HCT116 (cell line): Measurements from ENCODE around the gene ROR2. TPM values are rescaled to one million over a fixed set of nuclear protein-coding genes. Genes with fewer than 3 reads are reported as not detected.

Experiments used
- ATAC-seq: fragments of 200-7000 bp; cut with Tn5 transposase; 2 replicates; pipeline ENCODE4 v1.9.1; 2020; ENCODE audit warnings: mild to moderate bottlenecking, moderate library complexity
- BruUV-seq: library from RNA; stranded (reverse); fragments of 400-500 nt; replicated peaks from 2 replicates; lab custom pipeline; 2021; lab: Mats Ljungman, UMichigan
- CTCF ChIA-PET: fragments of 300-600 bp; sonication (Branson Sonifier 250); formaldehyde crosslinking; loops from one replicate; lab custom pipeline; 2021; ENCODE audit warnings: antibody characterized with exemption; lab: Charles Lee
- POLR2A ChIA-PET: fragments of 300-600, 350-600 bp; sonication (Branson Sonifier 250); formaldehyde crosslinking; loops from one replicate; lab custom pipeline; 2021; ENCODE audit warnings: antibody characterized with exemption; lab: Charles Lee
- RAD21 ChIA-PET, 2 experiments: fragments of 300-600 bp; sonication (Branson Sonifier 250); formaldehyde crosslinking; loops; one replicate each; lab custom pipeline; 2023; ENCODE audit warnings: low total read pairs in 2 of 2; ENCODE audit not compliant: uncharacterized antibody in 2 of 2, unreplicated experiment in 2 of 2, low non-redundant PET in 1 of 2; lab: Charles Lee
- DNase-seq: peaks from one replicate; pipeline ENCODE4 v3.0.0-alpha.2; 2010; ENCODE audit warnings: low read depth, low spot score
- H2AFZ ChIP-seq: fragments of 200-600 bp; shearing (Covaris generic), sonication (generic); 2 replicates; pipeline ENCODE4 v1.6.1; 2017; ENCODE audit warnings: low read depth, mixed run types, mixed read lengths, antibody characterized with exemption, low read length; ENCODE audit not compliant: poor library complexity, severe bottlenecking
- H3K27ac ChIP-seq: 2 replicates; pipeline ENCODE4 v1.5.1; 2012; ENCODE audit warnings: low read depth, low read length
- H3K27me3 ChIP-seq: fragments of 200-600 bp; sonication (generic); 2 replicates; pipeline ENCODE4 v1.6.1; 2016; ENCODE audit warnings: mixed run types, low read length, mixed read lengths; ENCODE audit not compliant: insufficient read depth
- H3K36me3 ChIP-seq, 2 experiments: fragments of 200-500 bp in 1 of 2; fragments of 200-600 bp in 1 of 2; sonication (Bioruptor generic) in 1 of 2; sonication (generic) in 1 of 2; 2 replicates each; pipeline versions ENCODE4 v1.5.1 to v1.6.1; 2014 to 2016; ENCODE audit warnings: low read length in 2 of 2, inconsistent platforms in 1 of 2, mixed read lengths in 1 of 2, mixed run types in 1 of 2; ENCODE audit not compliant: insufficient read depth in 2 of 2, control insufficient read depth in 1 of 2
- H3K4me1 ChIP-seq, 2 experiments: fragments of 200-600 bp in 1 of 2; sonication (generic) in 1 of 2; 2 replicates each; pipeline versions ENCODE4 v1.5.1 to v1.6.1; 2012 to 2017; ENCODE audit warnings: low read length in 2 of 2, inconsistent platforms in 1 of 2, mild to moderate bottlenecking in 1 of 2, mixed read lengths in 1 of 2, mixed run types in 1 of 2, moderate library complexity in 1 of 2; ENCODE audit not compliant: insufficient read depth in 2 of 2, control insufficient read depth in 1 of 2
- H3K4me2 ChIP-seq: fragments of 200-600 bp; sonication (generic); 2 replicates; pipeline ENCODE4 v1.6.1; 2017; ENCODE audit warnings: mixed run types, low read length, mixed read lengths
- H3K4me3 ChIP-seq, 2 experiments: fragments of 200-600 bp in 1 of 2; sonication (generic) in 1 of 2; replicated peaks in 1 of 2; 2 replicates each; pipeline ENCODE4 v1.5.1; 2011 to 2016; ENCODE audit warnings: low read length in 2 of 2, control low read depth in 1 of 2, low read depth in 1 of 2, mild to moderate bottlenecking in 1 of 2, mixed read lengths in 1 of 2, mixed run types in 1 of 2
- H3K79me2 ChIP-seq: fragments of 200-600 bp; sonication (generic); 2 replicates; pipeline ENCODE4 v1.6.1; 2017; ENCODE audit warnings: mild to moderate bottlenecking, mixed run types, low read length, moderate library complexity, mixed read lengths; ENCODE audit not compliant: insufficient read depth
- H3K9ac ChIP-seq: fragments of 200-600 bp; sonication (generic); 2 replicates; pipeline ENCODE4 v1.6.1; 2016; ENCODE audit warnings: low read length, mixed read lengths
- H3K9me2 ChIP-seq: fragments of 200-600 bp; sonication (generic), shearing (Covaris generic); 2 replicates; pipeline ENCODE4 v1.6.1; 2017; ENCODE audit warnings: mixed run types, mild to moderate bottlenecking, moderate library complexity; ENCODE audit not compliant: insufficient read depth
- H3K9me3 ChIP-seq, 2 experiments: fragments of 200-500 bp in 1 of 2; fragments of 200-600 bp in 1 of 2; sonication (Bioruptor generic) in 1 of 2; sonication (generic) in 1 of 2; 2 replicates each; pipeline ENCODE4 v1.6.1; 2014 to 2017; ENCODE audit warnings: low read length in 2 of 2, mixed read lengths in 2 of 2, inconsistent platforms in 1 of 2, low read depth in 1 of 2, mild to moderate bottlenecking in 1 of 2, mixed run types in 1 of 2, moderate library complexity in 1 of 2; ENCODE audit not compliant: control insufficient read depth in 1 of 2, insufficient read depth in 1 of 2
- H4K20me1 ChIP-seq: fragments of 200-600 bp; sonication (generic), shearing (Covaris generic); 2 replicates; pipeline ENCODE4 v1.6.1; 2017; ENCODE audit warnings: mixed run types, mild to moderate bottlenecking, moderate library complexity; ENCODE audit not compliant: insufficient read depth
- CEBPB ChIP-seq: IDR thresholded peaks from 2 replicates; pipeline ENCODE4 v1.6.1; 2012; ENCODE audit warnings: low read depth
- POLR2A ChIP-seq: IDR thresholded peaks from 2 replicates; pipeline ENCODE4 v1.7.0; 2011; ENCODE audit warnings: borderline replicate concordance; ENCODE audit not compliant: insufficient read depth, insufficient read length; ENCODE audit errors: extremely low read depth
- RAD21 ChIP-seq: IDR thresholded peaks from 2 replicates; pipeline ENCODE4 v1.6.1; 2012; ENCODE audit warnings: low read depth, mild to moderate bottlenecking
- SRF ChIP-seq: IDR thresholded peaks from 2 replicates; pipeline ENCODE4 v1.6.1; 2012; ENCODE audit warnings: low read depth
- ZFX ChIP-seq: fragments of 450-650 bp; IDR thresholded peaks from 2 replicates; pipeline ENCODE4 v1.6.1; 2017
- intact Hi-C: fragments of 100-400 bp; cut with micrococcal nuclease; formaldehyde crosslinking; loops from 2 replicates; pipeline ENCODE4 v1.10.0; 2022
- total RNA-seq: library from RNA; stranded (reverse); gene quantifications from one replicate; pipeline ENCODE4 v1.2.1, GENCODE V29; 2021; ENCODE audit not compliant: unreplicated experiment
- TF ChIP-seq, protein P1 (sequence below): IDR thresholded peaks from 2 replicates; pipeline ENCODE4 v1.6.1; 2012
- TF ChIP-seq, protein P2 (sequence below), 3 experiments: fragments of 200-600 bp in 1 of 3; sonication (generic) in 1 of 3; IDR thresholded peaks in 2 of 3; conservative IDR thresholded peaks in 1 of 3; 2 replicates each; pipeline ENCODE4 v1.5.1; 2012 to 2017; ENCODE audit warnings: low read depth in 2 of 3, low read length in 2 of 3, antibody characterized with exemption in 1 of 3, borderline replicate concordance in 1 of 3, control low read depth in 1 of 3, mild to moderate bottlenecking in 1 of 3, mixed read lengths in 1 of 3, mixed run types in 1 of 3, moderate library complexity in 1 of 3; ENCODE audit not compliant: insufficient read depth in 1 of 3

Gene ROR2
- total RNA-seq, 1 experiment from 2014 or later = 15.7 TPM

DNA sequence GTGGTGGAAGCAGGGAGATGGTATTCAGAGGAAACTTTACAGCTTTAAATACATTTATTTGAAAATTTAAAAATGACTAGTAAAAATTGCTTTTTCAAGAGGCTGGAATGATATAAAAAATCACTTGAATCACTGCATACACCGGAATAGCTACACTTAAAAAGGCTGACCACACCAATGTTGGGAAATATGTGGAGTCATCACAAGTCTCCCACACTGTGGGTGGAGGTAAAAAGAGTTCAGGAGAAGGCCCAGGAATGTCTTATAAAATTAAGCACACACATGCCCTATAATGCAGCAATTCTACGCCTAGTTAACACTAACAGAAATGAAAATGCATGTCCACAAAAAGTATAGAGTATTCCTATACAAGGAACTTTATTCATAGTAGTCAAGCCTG is 198.1 kb downstream of the ROR2 start:
- no peak overlapping the region for H3K9ac ChIP-seq
- ATAC-seq (no peak), DNase-seq (no peak)
- no peaks in the 10 kb centered on the region for H3K27me3 ChIP-seq
- H4K20me1 ChIP-seq = no peaks in the 10 kb centered on the region
- BruUV-seq = no TSS peak
- intact Hi-C loops = no loop called here
- CTCF ChIA-PET = no interaction called here
- H3K4me3 ChIP-seq = no peak overlapping the region
- RAD21 ChIA-PET = no interaction called here
- H3K79me2 ChIP-seq = no peaks in the 10 kb centered on the region
- H3K27ac ChIP-seq = no peak overlapping the region
- H3K9me2 ChIP-seq = no peaks in the 10 kb centered on the region
- TF ChIP-seq, protein P1, sequence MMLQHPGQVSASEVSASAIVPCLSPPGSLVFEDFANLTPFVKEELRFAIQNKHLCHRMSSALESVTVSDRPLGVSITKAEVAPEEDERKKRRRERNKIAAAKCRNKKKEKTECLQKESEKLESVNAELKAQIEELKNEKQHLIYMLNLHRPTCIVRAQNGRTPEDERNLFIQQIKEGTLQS = no peak
- TF ChIP-seq SRF = no peak
- TF ChIP-seq, protein P2, sequence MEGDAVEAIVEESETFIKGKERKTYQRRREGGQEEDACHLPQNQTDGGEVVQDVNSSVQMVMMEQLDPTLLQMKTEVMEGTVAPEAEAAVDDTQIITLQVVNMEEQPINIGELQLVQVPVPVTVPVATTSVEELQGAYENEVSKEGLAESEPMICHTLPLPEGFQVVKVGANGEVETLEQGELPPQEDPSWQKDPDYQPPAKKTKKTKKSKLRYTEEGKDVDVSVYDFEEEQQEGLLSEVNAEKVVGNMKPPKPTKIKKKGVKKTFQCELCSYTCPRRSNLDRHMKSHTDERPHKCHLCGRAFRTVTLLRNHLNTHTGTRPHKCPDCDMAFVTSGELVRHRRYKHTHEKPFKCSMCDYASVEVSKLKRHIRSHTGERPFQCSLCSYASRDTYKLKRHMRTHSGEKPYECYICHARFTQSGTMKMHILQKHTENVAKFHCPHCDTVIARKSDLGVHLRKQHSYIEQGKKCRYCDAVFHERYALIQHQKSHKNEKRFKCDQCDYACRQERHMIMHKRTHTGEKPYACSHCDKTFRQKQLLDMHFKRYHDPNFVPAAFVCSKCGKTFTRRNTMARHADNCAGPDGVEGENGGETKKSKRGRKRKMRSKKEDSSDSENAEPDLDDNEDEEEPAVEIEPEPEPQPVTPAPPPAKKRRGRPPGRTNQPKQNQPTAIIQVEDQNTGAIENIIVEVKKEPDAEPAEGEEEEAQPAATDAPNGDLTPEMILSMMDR (IDR thresholded peaks at IDR 0.05 in 2 of 3, conservative IDR thresholded peaks at IDR 0.05 in 1 of 3; ENCODE audit: borderline replicate concordance in 1 of 3, insufficient read depth in 1 of 3, low read depth in 2 of 3, low read length in 2 of 3) = no peak
- TF ChIP-seq CEBPB = no peak
- TF ChIP-seq ZFX = no peak
- no peak for TF ChIP-seq POLR2A
- no peaks in the 10 kb centered on the region for H3K9me3 ChIP-seq
- POLR2A ChIA-PET = no interaction called here
- H3K36me3 ChIP-seq = no peaks in the 10 kb centered on the region; a peak in 1 of 4 replicates
- H2AFZ ChIP-seq = no peak overlapping the region
- no peaks in the 10 kb centered on the region for H3K4me1 ChIP-seq
- H3K4me2 ChIP-seq = no peak overlapping the region

DNA sequence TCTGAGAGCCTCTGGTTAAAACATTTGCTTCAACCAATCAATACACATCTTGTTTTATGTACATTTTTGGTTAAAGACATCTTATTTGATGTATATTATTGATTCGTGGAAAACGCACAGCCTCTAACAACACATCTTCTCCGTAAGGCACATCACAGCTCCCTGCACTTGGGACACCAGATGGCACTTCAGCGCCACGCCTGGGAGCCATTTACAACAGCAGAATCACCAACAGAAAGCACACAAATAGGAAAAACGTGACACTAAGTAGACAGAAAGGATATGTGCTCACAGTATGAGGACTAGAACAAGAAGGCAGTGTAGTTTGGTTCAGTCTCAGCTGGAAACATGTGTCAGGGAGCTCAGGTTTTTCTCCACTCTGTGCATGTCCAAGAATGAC is 199.7 kb downstream of the ROR2 start:
- intact Hi-C loops = no loop called here
- Histone ChIP-seq H3K36me3 (no peaks in the 10 kb centered on the region; a peak in 1 of 4 replicates), H3K9ac (no peak overlapping the region), H3K9me3 (no peaks in the 10 kb centered on the region), H3K4me3 (no peak overlapping the region), H3K27me3 (no peaks in the 10 kb centered on the region), H3K9me2 (no peaks in the 10 kb centered on the region), H3K4me1 (no peaks in the 10 kb centered on the region), H4K20me1 (no peaks in the 10 kb centered on the region), H3K79me2 (no peaks in the 10 kb centered on the region), H3K4me2 (no peak overlapping the region), H3K27ac (no peak overlapping the region), H2AFZ (no peak overlapping the region)
- TF ChIP-seq RAD21 (peak; percentile 29; the same call in 1 of the 2 replicates), CEBPB (no peak)
- ChIA-PET RAD21 (no interaction called here), POLR2A (no interaction called here), CTCF (no interaction called here)
- ATAC-seq = no peak
- BruUV-seq = no TSS peak
- DNase-seq = no peak
